ENCODE data around the gene SLC26A1.

DNA sequence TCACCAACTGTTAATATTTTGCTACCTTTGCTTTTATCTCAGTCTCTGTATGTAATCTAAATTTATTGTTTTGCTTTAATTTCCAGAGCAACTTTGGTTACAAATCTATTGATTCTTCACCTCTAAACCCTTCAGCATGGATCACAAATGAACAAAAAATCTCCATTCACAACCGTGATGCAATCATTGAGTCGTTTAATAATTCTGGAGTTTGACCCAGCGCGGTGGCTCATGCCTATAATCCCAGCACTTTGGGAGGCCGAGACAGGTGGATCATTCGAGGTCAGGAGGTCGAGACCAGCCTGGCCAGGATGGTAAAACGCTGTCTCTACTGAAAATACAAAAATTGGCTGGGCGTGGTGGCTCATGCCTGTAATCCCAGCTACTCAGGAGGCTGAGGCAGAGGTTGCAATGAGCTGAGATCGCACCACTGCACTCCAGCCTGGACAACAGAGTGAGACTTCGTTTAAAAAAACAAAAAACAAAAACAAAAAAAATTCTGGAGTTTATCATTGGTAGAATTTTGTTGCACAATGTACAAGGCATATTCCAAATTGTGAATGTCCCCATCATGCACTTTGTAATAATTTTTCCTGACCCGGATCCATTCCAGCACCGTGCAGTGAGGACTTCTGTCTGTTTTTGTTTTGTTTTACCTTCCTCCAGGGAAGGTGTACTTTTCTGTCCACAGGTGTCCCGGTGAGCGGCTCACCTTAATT, 8.7 kb downstream of the SLC26A1 start:
- TF ChIP-seq REST (IDR thresholded peaks at IDR 0.05; ENCODE audit: insufficient read depth in 1 of 2, low read depth in 2 of 2, low read length in 1 of 2), result no peak
- no peak for TF ChIP-seq POLR2AphosphoS5 (IDR thresholded peaks at IDR 0.05; ENCODE audit: low read depth, low read length)

Data from Panc1 (cell line).